GM12872 (cell line): ENCODE results near the gene MED13L.
A peak's percentile ranks its signal among the peaks of the same experiment; 100 is the strongest.

Experiments
- TF ChIP-seq, protein P1 (sequence below): IDR thresholded peaks from 3 replicates; pipeline ENCODE4 v1.5.1; 2011; ENCODE audit warnings: low read depth, mild to moderate bottlenecking, low read length, moderate library complexity; ENCODE audit not compliant: insufficient read depth

Gene MED13L

DNA sequence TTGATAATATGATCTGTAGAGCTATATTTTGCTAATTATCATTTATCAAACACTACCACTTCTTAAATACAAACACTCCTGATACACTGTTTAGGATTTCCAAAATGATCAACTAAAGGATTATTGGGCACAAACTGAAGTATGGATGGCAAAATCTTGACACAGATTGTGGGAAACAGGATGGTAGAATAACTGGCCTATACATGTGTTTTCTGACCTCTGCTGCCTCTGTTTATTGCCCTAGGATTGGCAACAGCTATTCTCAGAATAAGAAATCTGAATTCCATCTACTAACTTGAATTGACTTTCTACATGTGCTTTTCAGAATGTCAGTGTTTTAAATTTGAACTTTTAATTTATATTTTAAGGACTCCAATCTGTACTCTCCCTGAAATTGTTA, 209.1 kb downstream of the MED13L start:
- TF ChIP-seq, protein P1, sequence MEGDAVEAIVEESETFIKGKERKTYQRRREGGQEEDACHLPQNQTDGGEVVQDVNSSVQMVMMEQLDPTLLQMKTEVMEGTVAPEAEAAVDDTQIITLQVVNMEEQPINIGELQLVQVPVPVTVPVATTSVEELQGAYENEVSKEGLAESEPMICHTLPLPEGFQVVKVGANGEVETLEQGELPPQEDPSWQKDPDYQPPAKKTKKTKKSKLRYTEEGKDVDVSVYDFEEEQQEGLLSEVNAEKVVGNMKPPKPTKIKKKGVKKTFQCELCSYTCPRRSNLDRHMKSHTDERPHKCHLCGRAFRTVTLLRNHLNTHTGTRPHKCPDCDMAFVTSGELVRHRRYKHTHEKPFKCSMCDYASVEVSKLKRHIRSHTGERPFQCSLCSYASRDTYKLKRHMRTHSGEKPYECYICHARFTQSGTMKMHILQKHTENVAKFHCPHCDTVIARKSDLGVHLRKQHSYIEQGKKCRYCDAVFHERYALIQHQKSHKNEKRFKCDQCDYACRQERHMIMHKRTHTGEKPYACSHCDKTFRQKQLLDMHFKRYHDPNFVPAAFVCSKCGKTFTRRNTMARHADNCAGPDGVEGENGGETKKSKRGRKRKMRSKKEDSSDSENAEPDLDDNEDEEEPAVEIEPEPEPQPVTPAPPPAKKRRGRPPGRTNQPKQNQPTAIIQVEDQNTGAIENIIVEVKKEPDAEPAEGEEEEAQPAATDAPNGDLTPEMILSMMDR: no peak

DNA sequence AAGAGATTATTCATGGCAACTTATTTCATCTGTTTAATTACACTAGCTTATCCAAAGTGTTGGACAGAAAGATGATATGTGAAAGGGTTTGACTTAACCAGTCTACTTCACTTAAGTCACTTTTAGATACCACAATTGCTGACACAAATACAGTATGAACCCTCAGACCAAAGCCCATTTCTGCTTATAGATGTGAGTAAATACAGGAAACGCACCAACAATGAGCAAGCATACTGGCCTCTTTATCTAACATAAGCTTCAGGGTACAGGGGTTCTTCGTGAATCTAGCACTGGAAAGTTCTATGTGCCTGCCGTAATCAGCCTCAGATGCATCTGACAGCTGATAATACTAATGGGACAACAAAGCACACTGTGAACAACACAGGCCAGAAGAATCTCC, 209.6 kb downstream of the MED13L start:
- TF ChIP-seq, protein P1: no peak

DNA sequence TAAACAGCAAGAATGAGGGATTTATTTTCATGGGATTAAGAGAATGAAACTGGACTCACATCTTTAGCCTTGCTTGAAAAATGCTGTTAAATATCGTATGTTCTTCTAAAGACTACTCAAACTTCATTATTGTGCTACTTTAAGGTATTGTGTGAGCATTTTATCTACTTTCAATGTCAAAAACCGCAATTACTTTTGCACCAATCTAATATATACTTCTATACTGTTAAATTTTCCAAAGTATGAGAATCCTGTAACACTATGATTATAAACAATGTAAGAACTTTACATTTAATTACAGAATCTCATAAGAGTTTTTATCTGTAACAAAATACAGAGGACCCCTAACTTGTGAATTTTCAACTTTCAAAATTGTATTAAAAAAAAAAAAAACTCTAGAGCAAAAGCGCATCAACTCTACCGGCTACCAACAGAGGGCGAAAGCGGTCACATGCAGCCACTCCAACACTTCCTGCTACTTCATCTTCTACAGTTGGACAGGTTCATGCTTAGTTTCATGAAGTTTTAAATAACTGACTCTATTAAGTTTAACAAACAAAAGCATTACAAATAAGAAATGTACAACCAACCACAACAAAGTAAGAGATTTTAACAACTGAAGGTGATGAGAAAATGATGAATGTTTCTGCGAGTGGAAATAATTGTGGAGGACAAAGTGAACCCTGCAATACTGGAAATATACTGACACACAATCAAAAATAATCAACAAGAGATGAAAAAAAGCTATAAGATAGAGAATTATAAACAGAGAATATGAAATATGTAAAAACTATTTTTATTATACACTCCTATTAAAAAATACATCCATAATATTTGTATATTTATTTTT, 210.9 kb downstream of the MED13L start:
- TF ChIP-seq, protein P1: peak; percentile 86

DNA sequence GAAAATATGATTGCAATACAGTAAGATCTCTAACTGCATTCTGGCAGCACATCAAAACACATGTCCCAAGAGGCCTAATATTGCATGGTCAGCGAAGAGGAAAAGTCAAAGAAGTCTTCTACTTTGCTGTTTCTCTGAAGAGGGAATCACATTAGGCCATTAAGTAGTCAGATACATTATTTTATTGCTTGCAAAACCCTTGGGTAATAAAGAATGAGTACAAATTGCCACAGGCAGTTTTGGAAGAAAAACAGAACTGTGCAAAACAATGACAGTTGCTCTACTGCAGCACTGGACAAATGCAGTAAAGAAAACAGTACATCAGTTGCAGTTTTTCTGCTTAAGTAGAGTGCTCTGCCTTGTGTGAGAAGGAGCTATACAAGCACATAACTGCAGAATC, 211.9 kb downstream of the MED13L start:
- TF ChIP-seq, protein P1: no peak

DNA sequence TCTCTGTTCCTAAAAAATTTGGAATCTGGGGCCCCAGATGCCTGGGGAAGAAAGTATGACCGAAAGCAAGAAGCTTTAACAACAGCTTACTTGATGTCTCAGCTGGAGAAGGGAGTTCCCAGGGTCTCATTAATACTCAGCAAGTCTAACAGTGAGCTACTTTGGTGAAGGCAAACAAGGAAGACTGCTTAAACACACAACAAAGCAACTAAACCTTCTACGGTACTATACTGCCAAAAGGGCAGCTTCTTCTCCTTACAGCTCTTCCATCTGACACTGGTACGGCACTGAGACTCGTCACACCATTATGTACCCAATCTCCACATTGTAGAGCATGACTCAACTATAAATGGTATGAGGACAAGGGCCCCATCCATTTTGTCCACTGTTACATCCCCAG, 213.0 kb downstream of the MED13L start:
- TF ChIP-seq, protein P1: no peak

DNA sequence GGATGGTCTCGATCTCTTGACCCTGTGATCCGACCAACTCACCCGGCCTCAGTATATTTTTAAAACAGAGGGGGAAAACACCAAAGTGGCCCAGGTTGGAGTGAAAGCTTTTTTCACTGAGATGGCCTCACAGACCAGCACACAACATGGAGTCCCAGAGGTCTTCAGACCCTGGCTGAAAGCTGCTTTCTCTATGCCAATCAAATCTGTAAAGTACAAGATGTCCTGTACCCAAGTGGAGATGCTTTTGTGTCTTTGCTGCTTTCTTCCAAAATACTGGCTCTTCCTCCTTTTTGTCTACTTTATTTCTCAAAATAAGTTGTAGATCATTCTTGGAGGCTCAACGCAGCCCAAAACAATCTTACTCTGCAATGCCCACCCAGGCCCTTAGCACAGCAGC, 214.8 kb downstream of the MED13L start:
- TF ChIP-seq, protein P1: no peak

DNA sequence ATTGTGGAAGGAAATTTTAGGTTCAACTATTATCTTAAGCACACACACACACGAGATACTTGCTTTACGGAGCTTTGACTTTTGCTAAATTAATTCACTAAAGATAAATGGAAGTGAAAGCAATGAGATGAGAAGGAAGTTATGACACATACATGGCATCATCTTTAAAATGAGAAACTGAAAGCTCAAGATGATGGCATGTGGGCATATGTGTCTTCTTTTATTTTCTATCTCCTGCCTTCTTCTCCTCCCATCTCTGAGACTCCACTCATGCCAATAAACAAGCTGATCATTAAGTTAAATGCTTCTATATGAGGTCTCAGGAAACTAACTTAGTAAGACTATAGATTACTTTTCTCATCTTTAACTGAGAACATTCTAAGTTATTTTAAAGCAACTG, 216.7 kb downstream of the MED13L start:
- TF ChIP-seq, protein P1: no peak

DNA sequence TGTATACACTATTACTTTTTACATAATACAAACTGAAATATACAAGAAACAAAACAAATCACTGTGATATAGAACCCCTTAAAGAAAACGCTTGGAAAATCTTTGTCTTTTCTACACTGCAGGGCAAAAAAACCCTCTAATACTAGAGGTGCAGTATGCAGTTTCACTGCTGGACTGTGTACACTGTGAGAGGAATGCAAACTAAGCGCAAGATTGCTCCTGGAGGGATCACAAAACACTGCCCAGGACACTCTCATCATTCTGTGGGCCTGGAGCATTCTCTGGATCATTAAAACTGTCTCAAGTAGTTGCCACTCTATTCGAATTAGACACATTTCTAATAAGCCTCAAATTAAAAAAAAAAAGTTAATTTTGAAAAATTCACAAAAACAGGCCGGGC, 217.6 kb downstream of the MED13L start:
- TF ChIP-seq, protein P1: no peak
